ENCODE measurements around the gene ATP6AP1. TPM values are rescaled to one million over a fixed set of nuclear protein-coding genes. Genes with fewer than 3 reads are reported as not detected.

Gene ATP6AP1
- total RNA-seq, 1 donor from 2014 or later: 50.1 TPM

DNA sequence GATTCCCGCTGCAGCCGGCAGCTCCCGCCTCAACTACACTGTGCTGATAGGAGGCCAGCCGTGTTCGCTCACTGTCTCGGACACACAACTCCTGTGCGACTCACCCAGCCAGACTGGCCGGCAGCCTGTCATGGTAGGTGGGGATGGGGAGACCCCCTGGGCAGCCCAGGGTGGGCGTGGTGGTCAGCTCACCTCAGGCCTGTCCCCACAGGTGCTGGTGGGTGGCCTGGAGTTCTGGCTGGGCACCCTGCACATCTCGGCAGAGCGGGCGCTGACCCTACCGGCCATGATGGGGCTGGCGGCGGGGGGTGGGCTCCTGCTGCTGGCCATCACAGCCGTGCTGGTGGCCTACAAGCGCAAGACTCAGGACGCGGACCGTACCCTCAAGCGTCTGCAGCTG is 39.1 kb downstream of the ATP6AP1 start:
- DNase-seq (ENCODE audit: low spot score in 2 of 2) (no peak), FAIRE-seq (no peak)

DNA sequence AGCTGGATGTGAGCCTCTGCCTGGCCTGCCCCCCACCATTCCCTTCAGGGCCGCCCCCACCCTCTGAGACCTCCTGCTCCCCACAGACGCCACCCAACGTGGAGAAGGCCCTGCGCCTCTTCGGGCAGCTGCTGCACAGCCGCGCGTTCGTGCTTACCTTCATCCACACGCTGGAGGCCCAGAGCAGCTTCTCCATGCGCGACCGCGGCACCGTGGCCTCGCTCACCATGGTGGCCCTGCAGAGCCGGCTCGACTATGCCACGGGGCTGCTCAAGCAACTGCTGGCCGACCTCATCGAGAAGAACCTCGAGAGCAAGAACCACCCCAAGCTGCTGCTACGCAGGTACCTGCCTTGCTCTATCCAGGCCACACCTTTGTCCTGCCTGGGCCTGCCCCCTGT is 39.7 kb downstream of the ATP6AP1 start:
- FAIRE-seq (no peak), DNase-seq (ENCODE audit: low spot score in 2 of 2) (no peak)

DNA sequence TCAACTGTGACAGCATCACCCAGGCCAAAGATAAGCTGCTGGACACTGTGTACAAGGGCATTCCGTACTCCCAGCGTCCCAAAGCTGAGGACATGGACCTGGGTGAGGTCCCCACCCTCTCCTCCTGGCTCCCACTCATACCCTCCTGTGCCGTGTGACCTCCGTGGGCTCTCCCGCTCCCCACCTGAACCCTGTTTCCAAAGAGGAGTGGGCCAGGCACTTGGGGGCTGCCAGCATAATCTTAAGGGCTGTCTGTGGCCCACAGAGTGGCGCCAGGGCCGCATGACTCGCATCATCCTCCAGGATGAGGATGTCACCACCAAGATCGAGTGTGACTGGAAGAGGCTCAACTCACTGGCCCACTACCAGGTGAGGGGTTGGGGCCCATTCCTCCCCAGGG is 40.6 kb downstream of the ATP6AP1 start:
- FAIRE-seq: no peak
- DNase-seq (ENCODE audit: low spot score in 2 of 2): no peak

GRCh38 chrX:154469880-154470279 is 41.4 kb downstream of the ATP6AP1 start:
- no peak for FAIRE-seq

GRCh38 chrX:154470434-154470833 is 42.0 kb downstream of the ATP6AP1 start:
- no peak for FAIRE-seq
- DNase-seq (ENCODE audit: low spot score in 2 of 2): no peak

More at GRCh38 chrX:154469880-154470279, 41.4 kb downstream of the ATP6AP1 start:
- no peak for DNase-seq (ENCODE audit: low spot score in 2 of 2)

DNA sequence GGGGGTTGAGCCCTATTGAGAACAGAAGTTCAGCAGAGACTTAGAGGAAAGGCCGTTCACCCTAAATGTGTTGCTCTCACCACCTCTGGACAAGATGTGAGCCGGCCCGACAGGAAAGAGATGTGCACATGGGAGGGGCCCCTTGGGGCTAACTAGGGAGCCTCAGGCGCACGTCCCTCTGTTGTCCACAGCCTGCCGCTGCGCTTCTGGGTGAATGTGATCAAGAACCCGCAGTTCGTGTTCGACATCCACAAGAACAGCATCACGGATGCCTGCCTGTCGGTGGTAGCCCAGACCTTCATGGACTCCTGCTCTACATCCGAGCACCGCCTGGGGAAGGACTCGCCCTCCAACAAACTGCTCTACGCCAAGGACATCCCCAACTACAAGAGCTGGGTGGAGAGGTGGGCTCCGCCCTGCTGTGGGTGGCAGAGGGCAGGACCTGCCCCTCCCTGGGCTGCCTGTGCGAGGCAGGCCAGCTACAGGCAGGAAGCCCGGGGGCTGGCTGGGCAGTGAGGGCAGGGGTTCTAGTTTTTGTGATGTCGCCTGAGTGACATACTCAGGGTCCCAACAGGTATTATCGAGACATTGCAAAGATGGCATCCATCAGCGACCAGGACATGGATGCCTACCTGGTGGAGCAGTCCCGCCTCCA is 42.6 kb downstream of the ATP6AP1 start:
- no peak for FAIRE-seq
- no peak for DNase-seq (ENCODE audit: low spot score in 2 of 2)

DNA sequence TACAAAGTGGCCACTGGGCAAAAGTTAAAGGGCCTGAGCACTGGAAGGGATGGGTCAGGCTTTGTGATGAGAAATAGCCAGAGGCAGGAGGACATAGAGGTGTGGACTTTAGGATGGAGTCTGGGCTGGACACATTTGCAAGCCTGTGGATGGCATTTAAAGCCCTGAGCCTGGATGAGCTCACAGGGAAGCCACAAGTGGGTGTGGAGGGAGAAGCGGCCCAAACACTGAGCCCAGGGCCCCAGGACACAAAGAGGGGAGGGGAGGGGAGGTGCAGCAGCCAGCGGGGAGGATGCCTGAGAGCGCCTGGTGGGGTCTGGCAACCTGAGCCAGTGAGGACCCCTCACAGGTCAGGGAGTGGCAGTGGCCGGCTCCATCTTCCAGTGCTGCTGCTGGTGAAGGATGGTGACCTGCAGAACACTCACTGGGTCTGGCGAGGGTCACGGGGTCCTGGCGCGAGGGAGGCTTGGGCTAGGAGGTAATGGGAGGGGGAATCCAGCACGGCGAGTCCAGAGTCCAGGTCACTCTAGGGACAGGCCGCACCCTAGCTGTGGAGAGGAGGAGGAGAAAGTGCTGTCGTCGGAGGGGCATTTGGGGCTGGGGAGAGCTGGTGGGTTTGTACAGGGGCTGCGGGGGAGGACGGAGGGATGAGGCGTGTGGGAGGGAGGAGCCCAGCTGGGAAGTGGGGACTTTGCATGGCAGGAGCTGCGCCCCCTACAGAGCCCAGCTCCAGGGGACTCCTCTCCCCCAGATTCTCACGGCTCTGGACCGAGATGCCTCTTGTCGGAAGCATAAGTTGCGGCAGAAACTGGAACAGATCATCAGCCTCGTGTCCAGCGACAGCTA is 43.6 kb downstream of the ATP6AP1 start:
- DNase-seq (ENCODE audit: low spot score in 2 of 2): no peak
- FAIRE-seq: no peak

- no peak for DNase-seq (ENCODE audit: low spot score in 2 of 2)
- FAIRE-seq: no peak
Observed at GRCh38 chrX:154472685-154473632, 44.5 kb downstream of the ATP6AP1 start.

DNA sequence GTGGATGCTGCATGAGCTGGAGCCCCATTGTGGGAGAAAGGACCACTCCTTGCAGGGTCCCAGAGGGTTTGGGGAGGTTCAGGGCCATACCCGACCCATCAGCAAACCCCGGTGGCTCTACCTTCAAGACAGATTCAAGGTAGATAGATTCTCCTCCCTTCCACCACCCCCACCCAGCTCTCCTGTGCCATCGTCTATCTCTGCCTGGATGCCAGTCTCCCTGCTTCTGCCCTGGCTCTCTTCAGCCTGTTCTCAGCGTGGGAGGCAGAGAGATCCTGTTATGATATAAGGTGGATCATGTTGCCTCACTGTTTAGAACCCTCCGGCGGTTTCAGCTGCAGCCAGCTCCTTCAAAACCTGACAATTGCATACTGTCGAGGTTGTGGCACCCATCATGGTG is 45.2 kb downstream of the ATP6AP1 start:
- DNase-seq (ENCODE audit: low spot score in 2 of 2): no peak

GRCh38 chrX:154476821-154477220 is 48.3 kb downstream of the ATP6AP1 start:
- FAIRE-seq (no peak), DNase-seq (ENCODE audit: low spot score in 2 of 2) (no peak)

More for the DNA sequence above, 45.2 kb downstream of the ATP6AP1 start:
- no peak for FAIRE-seq

DNA sequence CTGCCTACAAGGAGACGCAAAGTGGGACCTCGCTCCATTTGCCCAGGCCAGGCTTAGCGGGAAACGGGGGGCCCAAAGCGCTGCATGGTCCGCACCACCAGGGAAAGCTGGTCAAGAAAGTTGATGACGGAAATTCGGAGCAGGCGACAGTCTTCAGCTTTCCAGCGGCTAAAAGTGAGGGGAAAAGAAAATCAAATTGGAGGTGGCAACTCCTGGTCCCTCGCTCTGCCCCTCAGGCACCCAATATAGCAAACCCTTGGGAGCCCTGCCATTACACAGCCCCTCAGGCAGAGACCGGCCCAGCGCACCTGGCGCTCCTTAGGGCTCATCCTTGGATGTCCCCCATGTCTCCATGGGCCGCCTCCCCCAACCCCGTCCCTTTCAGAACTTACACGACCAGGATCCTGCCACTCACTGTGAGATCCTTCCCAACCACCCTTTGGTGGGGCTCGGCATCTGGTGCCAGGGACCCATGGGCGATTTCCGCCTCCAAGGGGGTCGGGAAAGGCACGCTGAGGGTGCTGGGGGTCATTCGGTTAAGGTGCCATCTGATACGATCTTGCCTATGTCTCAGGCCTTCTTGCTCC is 49.5 kb downstream of the ATP6AP1 start:
- no peak for FAIRE-seq
- no peak for DNase-seq (ENCODE audit: low spot score in 2 of 2)

- DNase-seq (ENCODE audit: low spot score in 2 of 2) (peak; percentile 93), FAIRE-seq (no peak)
Observed at GRCh38 chrX:154478728-154479622, 50.5 kb downstream of the ATP6AP1 start, which contains the start of gene LAGE3. Gene LAGE3, minus strand, starts transcription at chrX:154479281. Its CDS starts 366 bp downstream, at chrX:154478915.

DNA sequence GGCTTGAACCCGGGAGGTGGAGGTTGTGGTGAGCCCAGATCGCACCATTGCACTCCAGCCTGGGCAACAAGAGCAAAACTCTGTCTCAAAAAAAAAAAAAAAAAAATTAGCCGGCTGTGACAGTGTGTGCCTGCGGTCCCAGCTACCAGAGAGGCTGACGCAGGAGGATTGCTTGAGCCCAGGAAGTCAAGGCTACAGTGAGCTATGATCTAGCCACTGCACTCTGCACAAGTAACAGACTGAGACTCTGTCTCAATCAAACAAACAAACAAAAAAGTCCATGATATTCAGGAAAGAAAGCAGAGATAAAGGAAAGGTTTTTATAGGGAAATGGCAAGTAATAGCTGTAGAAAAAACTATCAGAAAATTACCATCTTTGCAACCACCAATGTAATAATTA is 52.7 kb downstream of the ATP6AP1 start:
- FAIRE-seq (no peak), DNase-seq (ENCODE audit: low spot score in 2 of 2) (no peak)

DNA sequence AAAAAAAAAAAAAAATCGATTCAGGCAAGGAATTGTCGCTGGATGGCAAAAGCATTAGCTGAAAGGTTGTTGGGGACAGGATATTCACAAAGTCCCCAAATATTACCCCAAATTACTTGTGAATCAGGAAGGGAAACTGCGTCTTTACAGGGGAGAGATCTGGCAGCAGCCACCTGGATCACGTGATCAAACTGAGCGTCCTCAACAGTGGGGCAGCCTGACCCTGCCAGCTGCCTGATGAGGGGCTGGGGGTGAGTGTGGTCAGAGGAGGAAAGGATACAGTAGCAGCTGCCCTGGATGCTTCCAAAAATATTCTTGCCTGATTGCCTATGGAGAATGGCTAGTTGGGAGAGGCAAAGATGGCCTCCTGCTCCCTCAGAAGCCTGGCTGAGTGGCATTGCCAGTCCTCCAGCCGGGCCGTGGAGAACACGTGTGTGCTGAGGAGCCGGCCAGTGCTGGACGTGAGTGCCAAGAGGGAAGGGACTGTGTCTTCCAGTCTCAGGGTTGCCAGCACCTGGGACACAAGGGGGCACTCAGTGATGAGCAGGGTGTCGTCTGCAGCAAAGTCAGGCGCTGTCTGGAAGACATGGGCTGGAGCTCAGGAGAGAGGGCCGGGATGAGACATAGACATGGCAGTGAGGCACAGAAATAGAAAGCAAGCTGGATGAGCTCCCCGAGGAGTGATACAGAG is 53.6 kb downstream of the ATP6AP1 start:
- FAIRE-seq (no peak), DNase-seq (ENCODE audit: low spot score in 2 of 2) (no peak)

GRCh38 chrX:154482786-154483185 is 54.3 kb downstream of the ATP6AP1 start:
- FAIRE-seq: no peak
- no peak for DNase-seq (ENCODE audit: low spot score in 2 of 2)

DNA sequence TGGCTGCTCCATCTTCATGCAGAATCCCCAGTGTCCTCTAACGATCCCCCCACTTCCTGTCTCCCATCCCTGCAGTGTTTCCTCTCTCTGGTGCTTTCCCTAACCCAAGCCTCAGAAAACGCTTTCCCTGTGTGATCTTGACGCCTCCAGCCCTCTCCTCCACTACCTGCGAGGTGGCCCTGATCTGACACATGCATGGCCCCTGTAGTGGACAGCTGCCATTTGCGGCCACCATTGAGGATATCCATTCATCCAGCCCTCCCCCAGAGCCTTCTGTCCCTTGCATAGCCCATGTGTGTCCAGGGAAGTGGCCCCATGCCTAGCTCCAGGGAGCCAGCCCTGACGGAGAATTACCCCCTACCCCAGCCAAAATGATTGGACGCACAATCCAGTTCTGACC is 54.8 kb downstream of the ATP6AP1 start:
- FAIRE-seq: no peak

DNA sequence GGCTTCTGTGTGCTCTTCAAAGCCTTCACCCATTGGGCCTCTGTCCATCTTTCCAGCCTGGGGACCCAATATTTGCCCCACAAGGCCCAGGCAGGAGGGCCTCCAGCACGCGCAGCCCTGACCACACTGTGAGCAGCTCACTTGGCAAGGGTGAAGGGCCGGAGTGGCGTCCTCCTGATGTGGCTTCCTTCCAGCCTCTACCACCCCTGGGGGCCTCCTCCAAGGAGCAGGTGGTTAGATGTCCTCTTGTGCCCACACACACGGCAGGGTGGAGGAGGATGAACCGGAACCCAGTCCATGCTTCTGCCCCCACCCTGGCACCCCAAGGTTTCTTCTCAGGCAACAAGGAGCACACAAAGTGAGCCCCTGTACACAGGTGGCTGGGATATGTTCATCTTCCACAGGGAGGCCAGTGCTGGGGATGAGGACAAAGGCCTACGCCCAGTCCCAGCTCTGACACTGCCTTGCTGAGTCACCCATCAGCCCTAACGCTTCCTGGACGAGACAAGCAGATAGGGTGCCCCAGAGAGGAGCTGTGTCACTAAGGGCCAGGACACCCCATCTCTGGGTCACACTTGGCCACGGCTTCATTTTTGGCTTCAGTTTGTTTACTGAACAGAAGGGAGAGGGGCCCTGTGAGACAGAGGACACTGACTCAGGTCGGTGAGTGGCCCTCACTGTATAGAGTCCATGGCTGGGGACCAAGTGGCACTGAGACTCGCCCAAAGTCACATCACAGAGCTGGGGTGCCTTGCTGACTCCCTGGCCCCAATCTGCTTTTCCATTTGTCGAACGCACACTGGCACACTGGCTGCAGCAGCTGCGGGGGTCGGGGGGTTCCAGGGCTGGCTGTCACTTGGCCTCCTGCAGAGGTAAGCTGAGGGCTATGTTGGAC is 56.0 kb downstream of the ATP6AP1 start:
- FAIRE-seq (no peak), DNase-seq (ENCODE audit: low spot score in 2 of 2) (no peak)

More for the DNA sequence above, 54.8 kb downstream of the ATP6AP1 start:
- DNase-seq (ENCODE audit: low spot score in 2 of 2): no peak

Data from frontal cortex (tissue), 4 donors.